VCaP (cell line): ENCODE data around the gene PCCB.

Source experiments
- H3K27ac ChIP-seq: fragments of 450-650 bp; 2 replicates; pipeline ENCODE4 v1.5.1; 2017
- TF ChIP-seq, protein P1 (sequence below): fragments of 450-650 bp; conservative IDR thresholded peaks from 2 replicates; pipeline ENCODE4 v1.5.1; 2017; ENCODE audit warnings: mild to moderate bottlenecking, moderate library complexity

The PCCB gene

DNA sequence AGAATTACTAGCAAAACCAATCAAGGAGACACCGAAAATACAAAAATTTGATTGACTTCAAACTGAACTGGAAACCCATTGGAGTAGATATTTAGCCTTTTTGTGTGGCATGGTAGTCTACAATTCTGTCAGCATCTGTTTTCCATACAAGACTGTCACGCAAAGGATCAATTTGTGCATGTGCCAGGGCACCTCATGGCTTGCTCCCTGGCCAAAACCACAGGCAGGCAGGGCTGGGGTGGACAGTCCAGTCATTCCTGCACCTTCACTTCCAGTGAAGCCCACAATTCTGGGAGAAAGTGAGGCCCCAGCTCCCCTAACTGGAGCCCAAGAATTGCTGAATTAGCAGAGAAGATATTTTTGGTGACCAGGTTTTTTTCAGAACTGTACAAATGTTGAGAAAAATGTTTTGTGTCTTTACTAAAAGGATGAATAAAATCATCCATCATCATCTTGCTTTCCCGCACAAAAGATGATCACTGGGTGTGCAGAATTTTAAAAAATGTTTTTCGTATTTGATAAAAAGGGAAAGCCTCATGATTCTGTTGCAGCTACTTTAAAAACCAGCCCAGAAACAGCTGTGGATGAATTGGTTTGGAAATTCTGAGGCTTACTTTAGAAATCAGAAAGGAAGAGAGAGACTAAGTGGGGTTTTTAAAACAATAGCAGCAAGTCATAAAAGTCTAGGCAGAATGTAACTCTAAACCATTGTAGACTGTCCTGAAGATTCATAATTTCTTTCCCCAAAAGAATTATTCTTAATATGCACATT is 86.4 kb downstream of the PCCB start:
- no peak overlapping the region for H3K27ac ChIP-seq
- TF ChIP-seq, protein P1, sequence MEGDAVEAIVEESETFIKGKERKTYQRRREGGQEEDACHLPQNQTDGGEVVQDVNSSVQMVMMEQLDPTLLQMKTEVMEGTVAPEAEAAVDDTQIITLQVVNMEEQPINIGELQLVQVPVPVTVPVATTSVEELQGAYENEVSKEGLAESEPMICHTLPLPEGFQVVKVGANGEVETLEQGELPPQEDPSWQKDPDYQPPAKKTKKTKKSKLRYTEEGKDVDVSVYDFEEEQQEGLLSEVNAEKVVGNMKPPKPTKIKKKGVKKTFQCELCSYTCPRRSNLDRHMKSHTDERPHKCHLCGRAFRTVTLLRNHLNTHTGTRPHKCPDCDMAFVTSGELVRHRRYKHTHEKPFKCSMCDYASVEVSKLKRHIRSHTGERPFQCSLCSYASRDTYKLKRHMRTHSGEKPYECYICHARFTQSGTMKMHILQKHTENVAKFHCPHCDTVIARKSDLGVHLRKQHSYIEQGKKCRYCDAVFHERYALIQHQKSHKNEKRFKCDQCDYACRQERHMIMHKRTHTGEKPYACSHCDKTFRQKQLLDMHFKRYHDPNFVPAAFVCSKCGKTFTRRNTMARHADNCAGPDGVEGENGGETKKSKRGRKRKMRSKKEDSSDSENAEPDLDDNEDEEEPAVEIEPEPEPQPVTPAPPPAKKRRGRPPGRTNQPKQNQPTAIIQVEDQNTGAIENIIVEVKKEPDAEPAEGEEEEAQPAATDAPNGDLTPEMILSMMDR: no peak

DNA sequence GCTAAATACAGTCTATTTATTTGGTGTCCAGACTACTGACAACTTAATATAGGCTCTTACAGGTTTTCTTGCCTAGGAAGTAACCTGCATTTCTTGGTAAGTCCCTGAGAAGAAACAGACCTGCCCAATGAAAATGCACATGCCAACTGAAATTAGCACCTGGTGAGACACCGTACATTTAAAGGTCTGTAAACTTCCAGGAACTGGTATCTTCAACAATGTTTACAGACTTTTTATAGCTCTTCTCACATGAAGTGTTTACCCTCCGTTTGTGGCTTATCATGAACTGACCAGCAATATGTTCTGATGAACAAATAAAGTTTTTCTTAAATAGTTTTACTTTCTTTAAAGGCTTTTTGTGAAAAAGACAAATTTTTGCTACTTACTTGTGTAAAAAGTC is 93.3 kb downstream of the PCCB start:
- TF ChIP-seq, protein P1: no peak
- peak overlapping the region; percentile 58 for H3K27ac ChIP-seq

DNA sequence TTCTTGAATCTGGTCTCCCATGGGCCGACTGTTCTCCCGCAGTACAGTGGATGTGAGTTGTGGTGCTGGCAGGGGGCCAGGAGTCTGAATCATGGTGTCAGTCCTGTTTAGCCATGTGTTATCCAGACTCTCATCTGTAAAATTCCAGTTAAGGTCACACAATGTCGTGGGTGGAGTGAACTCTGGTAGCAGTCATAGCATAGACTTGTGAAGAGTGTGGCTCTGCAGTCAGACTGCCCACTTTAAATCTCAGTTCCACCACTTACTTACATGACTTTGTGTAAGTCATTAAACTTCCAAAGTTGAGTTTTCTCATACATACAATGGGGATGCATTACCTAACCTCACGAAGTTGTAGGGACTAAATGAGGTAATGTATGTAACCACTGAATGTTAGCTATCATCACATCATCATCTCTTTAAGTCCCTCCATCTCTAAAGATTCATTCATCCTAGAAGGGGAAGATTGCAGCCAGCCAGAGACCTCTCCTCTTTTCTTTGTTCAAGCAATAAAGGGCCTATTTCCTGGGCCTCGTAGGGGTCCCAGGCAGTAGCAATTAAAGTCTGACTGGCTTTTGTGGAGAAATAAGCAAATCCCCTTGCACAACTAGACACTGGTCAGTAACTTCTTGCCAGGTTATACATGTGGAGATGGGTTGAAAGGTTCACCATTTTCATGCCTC is 93.9 kb downstream of the PCCB start:
- peak overlapping the region; percentile 58 for H3K27ac ChIP-seq
- TF ChIP-seq, protein P1: no peak

DNA sequence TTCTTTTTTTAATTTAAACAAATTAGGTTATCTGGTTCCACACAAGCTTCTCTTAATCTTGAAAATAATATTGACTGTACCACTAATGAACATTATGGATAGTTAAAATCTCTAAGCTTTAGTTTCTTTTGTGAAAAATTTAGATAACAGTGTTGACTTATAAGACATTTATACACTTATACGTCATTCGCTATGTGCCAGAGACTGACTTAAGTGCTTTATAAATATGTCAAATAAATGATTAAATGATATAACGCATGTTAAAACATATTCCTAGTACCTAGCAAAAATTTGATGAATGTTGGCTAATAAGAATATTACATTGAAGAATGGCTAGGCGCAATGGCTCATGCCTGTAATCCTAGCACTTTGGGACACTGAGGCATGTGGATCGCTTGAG is 96.3 kb downstream of the PCCB start:
- no peak overlapping the region for H3K27ac ChIP-seq
- TF ChIP-seq, protein P1: no peak

DNA sequence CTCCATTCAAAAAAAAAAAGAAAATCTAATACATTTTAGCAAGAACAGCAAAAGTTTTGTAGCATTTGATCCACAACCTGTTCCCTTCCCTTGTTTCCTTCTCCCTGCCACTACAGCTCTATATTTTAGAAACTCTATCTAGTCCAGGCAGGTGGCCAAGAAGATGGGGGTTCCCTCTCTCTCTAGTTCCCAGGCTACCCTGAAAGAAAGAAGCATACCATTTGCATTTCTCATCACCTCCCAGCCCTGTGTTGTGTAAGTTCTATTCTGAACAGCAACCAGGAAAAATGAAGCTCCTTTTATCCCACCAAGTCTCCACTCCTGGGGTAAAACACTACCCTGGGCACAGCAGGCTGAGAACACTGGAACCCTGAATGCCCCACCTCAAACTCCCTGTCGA is 100.0 kb downstream of the PCCB start:
- H3K27ac ChIP-seq: no peak overlapping the region
- TF ChIP-seq, protein P1: no peak

DNA sequence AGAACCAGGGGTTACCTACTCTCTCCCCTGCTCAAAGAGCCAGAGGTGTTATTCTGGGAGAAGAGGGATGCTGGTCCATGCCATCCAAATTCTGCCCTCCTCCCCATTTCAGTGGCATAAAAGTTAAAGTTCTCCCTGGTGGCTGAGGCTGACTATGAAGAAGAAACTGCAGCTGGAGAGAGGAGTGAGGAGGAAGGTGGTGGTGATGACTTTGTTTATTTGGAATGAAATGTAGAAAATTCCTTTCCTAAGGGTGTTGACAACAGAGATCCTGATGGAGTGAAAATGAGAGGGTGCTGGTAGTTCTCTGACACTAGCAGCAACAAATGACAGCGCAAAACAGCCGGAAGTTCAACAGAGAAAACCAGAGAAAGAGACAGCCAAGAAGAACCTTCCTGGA is 100.4 kb downstream of the PCCB start:
- TF ChIP-seq, protein P1: no peak
- no peak overlapping the region for H3K27ac ChIP-seq

DNA sequence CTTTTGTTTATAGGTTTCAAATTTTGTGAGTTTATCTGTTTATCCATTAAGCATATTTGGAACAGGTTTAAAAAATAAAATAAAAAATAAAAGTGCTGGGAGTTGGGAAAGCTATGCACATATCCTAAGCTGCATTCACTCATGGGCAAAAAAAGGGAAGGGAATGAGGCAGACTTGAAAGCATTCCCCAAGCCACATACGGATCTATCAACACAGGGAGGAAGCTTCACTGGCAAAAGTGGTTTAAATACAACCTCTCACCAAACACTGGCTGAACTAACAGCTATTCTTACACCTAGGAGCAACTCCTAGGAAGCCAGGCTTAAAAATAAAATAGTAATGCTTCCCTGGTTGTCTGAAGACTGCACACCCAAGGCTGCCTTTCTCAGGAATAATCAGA is 101.2 kb downstream of the PCCB start:
- H3K27ac ChIP-seq: no peak overlapping the region
- TF ChIP-seq, protein P1: no peak
